Erythroblast (primary cell): Measurements from ENCODE around the gene OR4D9.

ENCODE experiments used
- GATA1 ChIP-seq: IDR thresholded peaks from 2 replicates; pipeline ENCODE4 v1.6.1; 2011; ENCODE audit warnings: low read depth, mild to moderate bottlenecking, control low read depth, low read length, moderate library complexity
- POLR2A ChIP-seq: IDR thresholded peaks from 2 replicates; pipeline ENCODE4 v1.6.1; 2011; ENCODE audit warnings: mild to moderate bottlenecking, low read length

- TF ChIP-seq POLR2A (no peak), GATA1 (no peak)
These were observed 42.0 kb downstream of the OR4D9 start for GRCh38 chr11:59553323-59553722.
